H1 (cell line): ENCODE measurements around the gene OR51B5.

Experiments
- ATF2 ChIP-seq: IDR thresholded peaks from 2 replicates; pipeline ENCODE4 v1.6.1; 2012; ENCODE audit warnings: low read length, inconsistent platforms
- CHD1 ChIP-seq: IDR thresholded peaks from 2 replicates; pipeline ENCODE4 v1.6.1; 2012; ENCODE audit warnings: low read depth, low read length, improper control_type of control experiment
- EZH2 ChIP-seq: fragments of 200-600 bp; sonication (generic); IDR thresholded peaks from 2 replicates; pipeline ENCODE4 v1.7.1; 2012; ENCODE audit warnings: low read depth, mild to moderate bottlenecking, moderate library complexity, low read length, inconsistent platforms; ENCODE audit not compliant: severe bottlenecking
- ZNF274 ChIP-seq: IDR thresholded peaks from 2 replicates; pipeline ENCODE4 v1.7.0; 2012; ENCODE audit warnings: low read length, borderline replicate concordance; ENCODE audit errors: extremely low read depth

GRCh38 chr11:5349550-5349949, 6.2 kb upstream of the OR51B5 start:
- TF ChIP-seq EZH2 (no peak), CHD1 (no peak), ATF2 (no peak), ZNF274 (no peak)
